IMR-90 (cell line): Measurements from ENCODE around the gene TMEM114. TPM values are rescaled to one million over a fixed set of nuclear protein-coding genes. Genes with fewer than 3 reads are reported as not detected.

Experiments
- ATAC-seq: fragments of 200-7000 bp; cut with Tn5 transposase; 2 replicates; pipeline ENCODE4 v1.9.1; 2020; ENCODE audit warnings: low read depth, mild to moderate bottlenecking, moderate library complexity
- BruUV-seq: library from RNA; stranded (reverse); fragments of 400-500 nt; replicated peaks from 2 replicates; lab custom pipeline; 2021; lab: Mats Ljungman, UMichigan
- CTCF ChIA-PET: fragments of 300-600 bp; formaldehyde crosslinking; extraction: SDS; loops from one replicate; lab custom pipeline; 2021; ENCODE audit warnings: antibody characterized with exemption; lab: Yijun Ruan, JAX
- POLR2A ChIA-PET: fragments of 300-600 bp; sonication (Branson Sonifier 250); formaldehyde crosslinking; loops from one replicate; lab custom pipeline; 2022; ENCODE audit warnings: antibody characterized with exemption; ENCODE audit not compliant: unreplicated experiment; lab: Charles Lee
- DNase-seq: peaks from one replicate; pipeline ENCODE4 v3.0.0; 2013
- H2AFZ ChIP-seq: replicated peaks from 2 replicates; pipeline ENCODE3; 2013; ENCODE audit warnings: low read length, mild to moderate bottlenecking; ENCODE audit not compliant: poor library complexity
- H2AK5ac ChIP-seq: 2 replicates; pipeline ENCODE4 v1.6.1; 2013; ENCODE audit warnings: low read depth, low read length, inconsistent platforms
- H2AK9ac ChIP-seq: replicated peaks from 2 replicates; pipeline ENCODE3; 2013; ENCODE audit warnings: mild to moderate bottlenecking, low read depth, low read length, moderate library complexity; ENCODE audit not compliant: poor library complexity
- H2BK120ac ChIP-seq: 2 replicates; pipeline ENCODE4 v1.6.1; 2013; ENCODE audit warnings: low read depth, low read length, inconsistent platforms
- H2BK15ac ChIP-seq: 3 replicates; pipeline ENCODE4 v1.6.1; 2013; ENCODE audit warnings: low read depth, low read length, inconsistent platforms
- H2BK20ac ChIP-seq: 2 replicates; pipeline ENCODE4 v1.6.1; 2013; ENCODE audit warnings: low read depth, mild to moderate bottlenecking, inconsistent platforms, low read length, moderate library complexity
- H2BK5ac ChIP-seq: 2 replicates; pipeline ENCODE4 v1.6.1; 2013; ENCODE audit warnings: mild to moderate bottlenecking, low read depth, low read length, inconsistent platforms; ENCODE audit not compliant: poor library complexity, severe bottlenecking
- H3K14ac ChIP-seq: replicated peaks from 2 replicates; pipeline ENCODE4 v1.6.1; 2013; ENCODE audit warnings: low read depth, low read length, inconsistent platforms
- H3K18ac ChIP-seq: 2 replicates; pipeline ENCODE4 v1.6.1; 2013; ENCODE audit warnings: low read depth, low read length, control low read depth
- H3K23ac ChIP-seq: 2 replicates; pipeline ENCODE4 v1.6.1; 2013; ENCODE audit warnings: low read depth, low read length, inconsistent platforms
- H3K27ac ChIP-seq: 2 replicates; pipeline ENCODE4 v1.5.1; 2013; ENCODE audit warnings: mild to moderate bottlenecking, control low read depth, low read length; ENCODE audit not compliant: insufficient read depth
- H3K27me3 ChIP-seq: 2 replicates; pipeline ENCODE4 v1.6.1; 2013; ENCODE audit warnings: low read length; ENCODE audit not compliant: control insufficient read depth, insufficient read depth
- H3K36me3 ChIP-seq: 2 replicates; pipeline ENCODE4 v1.6.1; 2013; ENCODE audit warnings: low read length, mixed read lengths; ENCODE audit not compliant: control insufficient read depth, insufficient read depth
- H3K4ac ChIP-seq: 2 replicates; pipeline ENCODE4 v1.6.1; 2013; ENCODE audit warnings: low read depth, low read length, inconsistent platforms
- H3K4me1 ChIP-seq: 2 replicates; pipeline ENCODE4 v1.6.1; 2013; ENCODE audit warnings: low read length, mixed read lengths; ENCODE audit not compliant: control insufficient read depth, insufficient read depth
- H3K4me2 ChIP-seq: 2 replicates; pipeline ENCODE4 v1.6.1; 2013; ENCODE audit warnings: low read depth, mild to moderate bottlenecking, control low read depth, low read length, moderate library complexity
- H3K4me3 ChIP-seq: 2 replicates; pipeline ENCODE4 v1.5.1; 2013; ENCODE audit warnings: low read depth, mild to moderate bottlenecking, control low read depth, low read length, moderate library complexity; ENCODE audit not compliant: insufficient read depth
- H3K56ac ChIP-seq: 2 replicates; pipeline ENCODE4 v1.6.1; 2013; ENCODE audit warnings: low read length, inconsistent platforms; ENCODE audit not compliant: insufficient read depth; ENCODE audit errors: extremely low read depth
- H3K79me1 ChIP-seq, 2 experiments: 2 replicates each; pipeline ENCODE4 v1.6.1; 2013; ENCODE audit warnings: low read length in 2 of 2, inconsistent platforms in 1 of 2, low read depth in 1 of 2
- H3K9ac ChIP-seq: 2 replicates; pipeline ENCODE4 v1.6.1; 2013; ENCODE audit warnings: low read depth, low read length, control low read depth
- H3K9me1 ChIP-seq: 2 replicates; pipeline ENCODE4 v1.6.1; 2013; ENCODE audit warnings: low read length, inconsistent platforms; ENCODE audit not compliant: insufficient read depth
- H3K9me3 ChIP-seq: 2 replicates; pipeline ENCODE4 v1.6.1; 2013; ENCODE audit warnings: low read length; ENCODE audit not compliant: control insufficient read depth, insufficient read depth
- H4K20me1 ChIP-seq: 2 replicates; pipeline ENCODE4 v1.6.1; 2013; ENCODE audit warnings: low read length, inconsistent platforms; ENCODE audit not compliant: insufficient read depth
- H4K5ac ChIP-seq: 2 replicates; pipeline ENCODE4 v1.6.1; 2013; ENCODE audit warnings: mild to moderate bottlenecking, low read depth, low read length, control low read depth
- H4K8ac ChIP-seq, 2 experiments: 2 replicates each; pipeline ENCODE4 v1.6.1; 2013; ENCODE audit warnings: low read depth in 2 of 2, low read length in 2 of 2, control low read depth in 1 of 2, inconsistent platforms in 1 of 2
- H4K91ac ChIP-seq: 2 replicates; pipeline ENCODE4 v1.6.1; 2013; ENCODE audit warnings: low read depth, low read length, inconsistent platforms; ENCODE audit not compliant: insufficient read depth
- BHLHE40 ChIP-seq: fragments of 150-350 bp; IDR thresholded peaks from 2 replicates; pipeline ENCODE4 v1.6.1; 2016; ENCODE audit warnings: mild to moderate bottlenecking, low read depth, low read length
- CEBPB ChIP-seq: IDR thresholded peaks from 2 replicates; pipeline ENCODE4 v1.6.1; 2012; ENCODE audit warnings: low read depth, low read length, improper control_type of control experiment
- CHD1 ChIP-seq: IDR thresholded peaks from 2 replicates; pipeline ENCODE4 v1.6.1; 2012; ENCODE audit warnings: low read depth, low read length, improper control_type of control experiment
- CTCF ChIP-seq: conservative IDR thresholded peaks from 2 replicates; pipeline ENCODE4 v1.5.1; 2012; ENCODE audit warnings: mild to moderate bottlenecking, low read depth, low read length, improper control_type of control experiment
- ELK1 ChIP-seq: fragments of 150-350 bp; IDR thresholded peaks from 2 replicates; pipeline ENCODE4 v1.6.1; 2016; ENCODE audit warnings: low read depth, mild to moderate bottlenecking, low read length, moderate library complexity, borderline replicate concordance
- FOS ChIP-seq: fragments of 150-350 bp; IDR thresholded peaks from 2 replicates; pipeline ENCODE4 v1.6.1; 2016; ENCODE audit warnings: low read depth, low read length
- MAFK ChIP-seq: IDR thresholded peaks from 2 replicates; pipeline ENCODE4 v1.6.1; 2012; ENCODE audit warnings: low read depth, low read length, improper control_type of control experiment
- MAZ ChIP-seq: IDR thresholded peaks from 2 replicates; pipeline ENCODE4 v1.6.1; 2012; ENCODE audit warnings: low read depth, mild to moderate bottlenecking, low read length, improper control_type of control experiment, moderate library complexity, borderline replicate concordance
- MXI1 ChIP-seq: IDR thresholded peaks from 2 replicates; pipeline ENCODE4 v1.6.1; 2012; ENCODE audit warnings: low read depth, mild to moderate bottlenecking, low read length, moderate library complexity, borderline replicate concordance
- NFE2L2 ChIP-seq: fragments of 150-350 bp; IDR thresholded peaks from 2 replicates; pipeline ENCODE4 v1.6.1; 2016; ENCODE audit warnings: low read depth, mild to moderate bottlenecking, low read length
- POLR2A ChIP-seq: IDR thresholded peaks from 2 replicates; pipeline ENCODE4 v1.6.1; 2012; ENCODE audit warnings: mild to moderate bottlenecking, low read depth, low read length
- RAD21 ChIP-seq: IDR thresholded peaks from 2 replicates; pipeline ENCODE4 v1.6.1; 2012; ENCODE audit warnings: low read length, improper control_type of control experiment
- RCOR1 ChIP-seq: IDR thresholded peaks from 2 replicates; pipeline ENCODE4 v1.6.1; 2012; ENCODE audit warnings: mild to moderate bottlenecking, low read length, improper control_type of control experiment; ENCODE audit not compliant: insufficient replicate concordance
- RFX5 ChIP-seq: IDR thresholded peaks from 2 replicates; pipeline ENCODE4 v1.8.0; 2012; ENCODE audit warnings: low read depth, mild to moderate bottlenecking, low read length, moderate library complexity
- SMC3 ChIP-seq: fragments of 150-350 bp; IDR thresholded peaks from 2 replicates; pipeline ENCODE4 v1.6.1; 2016; ENCODE audit warnings: low read depth, mild to moderate bottlenecking, antibody characterized with exemption, low read length, moderate library complexity
- USF2 ChIP-seq: fragments of 150-350 bp; IDR thresholded peaks from 2 replicates; pipeline ENCODE4 v1.6.1; 2017; ENCODE audit warnings: mild to moderate bottlenecking, antibody characterized with exemption, low read length, low read depth
- WGBS, 2 experiments: methylation state at CpG; one replicate each; pipeline versions ENCODE4 v1.1.5 to v1.1.7; 2013; ENCODE audit warnings: missing lambda C conversion rate in 2 of 2; ENCODE audit not compliant: insufficient read length in 1 of 2; ENCODE audit errors: extremely low coverage in 2 of 2; 5-methylcytosine and 5-hydroxymethylcytosine counted together
- dilution Hi-C: fragments of 300-500 bp; cut with HindIII; formaldehyde crosslinking; loops from one replicate; pipeline ENCODE4 v1.14.3; 2018; ENCODE audit warnings: low sequenced_read_pairs; ENCODE audit not compliant: unreplicated experiment
- in situ Hi-C: fragments of 300-500 bp; cut with MboI; formaldehyde crosslinking; loops from 3 replicates; pipeline ENCODE4 v1.14.3; 2019; ENCODE audit warnings: low sequenced_read_pairs, inconsistent platforms, mixed read lengths
- intact Hi-C: fragments of 100-400 bp; cut with micrococcal nuclease; formaldehyde crosslinking; loops from 2 replicates; pipeline ENCODE4 v1.10.0; 2022
- polyA plus RNA-seq, 3 experiments: library from polyadenylated mRNA; depleted of rRNA; stranded (reverse); fragments of >200 nt; gene quantifications; 2 replicates each; pipeline ENCODE4 v1.2.3, GENCODE V29; 2012; ENCODE audit warnings: low replicate concordance in 1 of 3
- total RNA-seq: library from RNA; depleted of rRNA; stranded (reverse); fragments of >200 nt; gene quantifications from 2 replicates; pipeline ENCODE4 v1.2.3, GENCODE V29; 2012

TMEM114 gene
- total and polyA plus RNA-seq, 2 of the 4 experiments (the other 2 are of a cell fraction): not detected

- no peak overlapping the region for H3K14ac ChIP-seq
- no peaks in the 10 kb centered on the region for H3K9me3 ChIP-seq
- H4K5ac ChIP-seq: no peak overlapping the region
- peaks cover 3% of the 10 kb centered on the region for H3K27me3 ChIP-seq
- BruUV-seq: no TSS peak
- no peak overlapping the region for H2AK5ac ChIP-seq
- peak overlapping the region; percentile 46; the same call in 1 of the 2 replicates for H4K91ac ChIP-seq
- H2BK5ac ChIP-seq: no peak overlapping the region
- ChIA-PET POLR2A (no interaction called here), CTCF (no interaction called here)
- H3K79me1 ChIP-seq: no peaks in the 10 kb centered on the region
- H3K36me3 ChIP-seq: no peaks in the 10 kb centered on the region
- TF ChIP-seq MXI1 (no peak), RFX5 (no peak), ELK1 (no peak), SMC3 (no peak), MAFK (no peak), RCOR1 (no peak), CEBPB (no peak), USF2 (no peak), RAD21 (no peak), NFE2L2 (no peak), CTCF (no peak), CHD1 (no peak), BHLHE40 (no peak), MAZ (no peak), POLR2A (no peak), FOS (no peak; the same call in 1 of the 2 replicates)
- H2AFZ ChIP-seq: peak overlapping the region; percentile 52
- peaks cover 3% of the 10 kb centered on the region; the same call in 1 of the 2 replicates for H3K9me1 ChIP-seq
- in situ Hi-C loops (loop anchor here (25.0 kb wide), 1 partner anchor 566 kb away; no protein-coding TSS in a partner anchor), dilution Hi-C loops (no loop called here), intact Hi-C loops (no loop called here)
- no peak overlapping the region for H3K27ac ChIP-seq
- DNase-seq: peak; percentile 41
- H4K8ac ChIP-seq: peak overlapping the region in 1 of 2 experiments; percentile 6; a peak in 1 of 4 replicates
- peaks cover 1% of the 10 kb centered on the region for H3K4me1 ChIP-seq
- peak overlapping the region; percentile 70; the same call in 1 of the 2 replicates for H3K4me2 ChIP-seq
- H3K56ac ChIP-seq: no peak overlapping the region
- H3K4ac ChIP-seq: no peak overlapping the region
- peak; percentile 28 for ATAC-seq
- H4K20me1 ChIP-seq: no peaks in the 10 kb centered on the region
- no peak overlapping the region for H3K18ac ChIP-seq
- no peak overlapping the region for H3K4me3 ChIP-seq
- H2BK120ac ChIP-seq: peak overlapping the region; percentile 69; the same call in 1 of the 2 replicates
- no CpG with 5 or more reads among the region's 6 CpGs for WGBS, 2 experiments
- no peak overlapping the region for H3K9ac ChIP-seq
- H2AK9ac ChIP-seq: no peak overlapping the region
- no peak overlapping the region for H2BK15ac ChIP-seq
- H3K23ac ChIP-seq: no peak overlapping the region
- peak overlapping the region; percentile 39; the same call in 1 of the 2 replicates for H2BK20ac ChIP-seq
Measured at GRCh38 chr16:8571061-8571596, 19.2 kb downstream of the TMEM114 start.
